Calu3 (cell line): ENCODE measurements around the gene LY6G6F. TPM values are rescaled to one million over a fixed set of nuclear protein-coding genes. Genes with fewer than 3 reads are reported as not detected.

Experiments used
- BruUV-seq: library from RNA; stranded (reverse); fragments of 400-500 nt; replicated peaks from 2 replicates; lab custom pipeline; 2021; lab: Mats Ljungman, UMichigan
- CTCF ChIA-PET: fragments of 300-600 bp; sonication (Branson Sonifier 250); formaldehyde crosslinking; loops from one replicate; lab custom pipeline; 2022; ENCODE audit warnings: antibody characterized with exemption; lab: Charles Lee
- DNase-seq: peaks from one replicate; pipeline ENCODE4 v3.0.0; 2022
- H3K27ac Mint-ChIP-seq: one replicate; pipeline ENCODE4 v1.8.0; 2022; ENCODE audit warnings: mixed read lengths; ENCODE audit not compliant: unreplicated experiment
- H3K27me3 Mint-ChIP-seq: one replicate; pipeline ENCODE4 v1.8.0; 2022; ENCODE audit warnings: mixed read lengths; ENCODE audit not compliant: unreplicated experiment
- H3K36me3 Mint-ChIP-seq: one replicate; pipeline ENCODE4 v1.8.0; 2022; ENCODE audit warnings: mild to moderate bottlenecking, moderate library complexity, mixed read lengths; ENCODE audit not compliant: insufficient read depth, unreplicated experiment
- H3K4me1 Mint-ChIP-seq: one replicate; pipeline ENCODE4 v1.8.0; 2022; ENCODE audit warnings: mild to moderate bottlenecking, low read depth, mixed read lengths; ENCODE audit not compliant: unreplicated experiment
- H3K4me3 Mint-ChIP-seq: one replicate; pipeline ENCODE4 v1.8.0; 2022; ENCODE audit warnings: mild to moderate bottlenecking, low read depth, moderate library complexity, mixed read lengths; ENCODE audit not compliant: unreplicated experiment
- H3K9me3 Mint-ChIP-seq: one replicate; pipeline ENCODE4 v1.8.0; 2022; ENCODE audit warnings: low read depth, mixed read lengths; ENCODE audit not compliant: unreplicated experiment
- CTCF ChIP-seq: fragments of 200-600 bp; IDR thresholded peaks from one replicate; pipeline ENCODE4 v1.8.0; 2022; ENCODE audit warnings: antibody characterized with exemption; ENCODE audit not compliant: unreplicated experiment
- intact Hi-C: fragments of 100-400 bp; cut with micrococcal nuclease; formaldehyde crosslinking; loops from one replicate; pipeline ENCODE4 v1.10.0; 2022; ENCODE audit not compliant: unreplicated experiment
- total RNA-seq: library from RNA; stranded (reverse); gene quantifications from 2 replicates; pipeline ENCODE4 v1.2.3, GENCODE V29; 2022

Gene LY6G6F
- total RNA-seq, 1 experiment from 2014 or later: not detected

GRCh38 chr6:31737991-31738979 lies 31.6 kb downstream of the LY6G6F start:
- BruUV-seq: no TSS peak
- H3K4me3 Mint-ChIP-seq: peak overlapping the region; percentile 98
- no peak for TF ChIP-seq CTCF
- H3K27ac Mint-ChIP-seq: peak overlapping the region; percentile 94
- peaks cover 60% of the 10 kb centered on the region for H3K4me1 Mint-ChIP-seq
- CTCF ChIA-PET: interaction anchor here (0.5 to 4.8 kb wide), 27 partner anchors 8 to 1765 kb away, joined by 3 to 49 read pairs (median 6); partner anchors contain the start of genes ABHD16A, BAG6, C6orf47 and DDAH2
- no peaks in the 10 kb centered on the region for H3K27me3 Mint-ChIP-seq
- peaks cover 96% of the 10 kb centered on the region for H3K36me3 Mint-ChIP-seq
- H3K9me3 Mint-ChIP-seq: no peaks in the 10 kb centered on the region
- intact Hi-C loops: loop anchor here (1.0 to 5.0 kb wide), 3 partner anchors 9 to 58 kb away; partner anchors contain the start of genes ABHD16A and DDAH2
- DNase-seq: peak; percentile 91

GRCh38 chr6:31739639-31740396 lies 33.2 kb downstream of the LY6G6F start, which contains the start of gene MSH5:
MSH5 (plus strand) TSS chr6:31740005; CDS start chr6:31740467, 462 bp downstream.
- no peaks in the 10 kb centered on the region for H3K27me3 Mint-ChIP-seq
- H3K36me3 Mint-ChIP-seq: peaks cover 92% of the 10 kb centered on the region
- peak within 1 kb of the TSS; percentile 94 for H3K27ac Mint-ChIP-seq
- peaks cover 51% of the 10 kb centered on the region for H3K4me1 Mint-ChIP-seq
- H3K4me3 Mint-ChIP-seq: peak within 1 kb of the TSS; percentile 98
- peak; percentile 100 for DNase-seq
- intact Hi-C loops: loop anchor here (5.0 kb wide), 1 partner anchor 38 kb away; the partner anchor contains the start of gene ABHD16A
- CTCF ChIA-PET: interaction anchor here (0.6 to 4.8 kb wide), 28 partner anchors 10 to 558 kb away, joined by 3 to 49 read pairs (median 5); partner anchors contain the start of genes ABHD16A, CFB, DDAH2 and DXO
- H3K9me3 Mint-ChIP-seq: no peaks in the 10 kb centered on the region
- BruUV-seq: no TSS peak
- no peak for TF ChIP-seq CTCF

- DNase-seq: peak; percentile 69
- peaks cover 51% of the 10 kb centered on the region for H3K4me1 Mint-ChIP-seq
- TF ChIP-seq CTCF: no peak
- peaks cover 92% of the 10 kb centered on the region for H3K36me3 Mint-ChIP-seq
- TSS peak; percentile 36 for BruUV-seq
- H3K27me3 Mint-ChIP-seq: no peaks in the 10 kb centered on the region
- intact Hi-C loops: no loop called here
- peak overlapping the region; percentile 94 for H3K27ac Mint-ChIP-seq
- no peaks in the 10 kb centered on the region for H3K9me3 Mint-ChIP-seq
- peak overlapping the region; percentile 98 for H3K4me3 Mint-ChIP-seq
- CTCF ChIA-PET: interaction anchor here (0.6 to 4.8 kb wide), 16 partner anchors 10 to 232 kb away, joined by 3 to 49 read pairs (median 4); partner anchors contain the start of genes ABHD16A, CFB, DDAH2 and DXO
Measured at GRCh38 chr6:31740397-31741223, 33.9 kb downstream of the LY6G6F start.
